ENCODE data around the gene CYB561.

The CYB561 gene

GRCh38 chr17:63426041-63426916, 19.8 kb downstream of the CYB561 start:
- H3K4me3 ChIP-seq (ENCODE audit: low read length): no peak overlapping the region
- H3K9me3 ChIP-seq (replicated peaks; ENCODE audit: low read length): no peaks in the 10 kb centered on the region
- peaks cover 49% of the 10 kb centered on the region for H3K36me3 ChIP-seq (ENCODE audit: insufficient read depth, low read length)
- no peak overlapping the region for H3K9ac ChIP-seq (ENCODE audit: low read depth, low read length)
- H3K27me3 ChIP-seq (ENCODE audit: control insufficient read depth, insufficient read depth, low read length): no peaks in the 10 kb centered on the region
- H3K4me2 ChIP-seq (ENCODE audit: low read length): no peak overlapping the region
- H3K4me1 ChIP-seq (ENCODE audit: control insufficient read depth, insufficient read depth, low read length): peaks cover 4% of the 10 kb centered on the region

DNA sequence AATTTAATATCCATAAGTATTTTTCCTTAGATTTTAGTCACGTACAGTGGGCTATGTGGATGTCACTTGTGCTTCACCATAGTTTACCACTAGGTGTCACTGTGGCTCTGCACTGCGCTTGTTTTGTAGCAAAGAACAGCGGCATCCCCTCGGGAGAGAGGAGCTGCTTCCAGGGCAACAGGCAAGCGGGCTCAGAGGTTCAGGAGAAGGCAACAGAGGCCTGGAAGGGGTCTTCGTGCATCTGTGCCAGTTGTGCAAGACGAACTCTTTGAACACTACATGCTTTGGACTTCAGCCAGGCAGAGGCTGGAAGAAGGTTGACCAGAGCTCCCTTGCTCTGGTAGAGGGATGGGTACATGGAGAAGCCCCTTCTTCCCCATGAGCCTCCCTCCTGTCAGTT, 20.6 kb downstream of the CYB561 start:
- Histone ChIP-seq H3K4me1 (ENCODE audit: control insufficient read depth, insufficient read depth, low read length) (peaks cover 4% of the 10 kb centered on the region), H3K9me3 (replicated peaks; ENCODE audit: low read length) (no peaks in the 10 kb centered on the region)

DNA sequence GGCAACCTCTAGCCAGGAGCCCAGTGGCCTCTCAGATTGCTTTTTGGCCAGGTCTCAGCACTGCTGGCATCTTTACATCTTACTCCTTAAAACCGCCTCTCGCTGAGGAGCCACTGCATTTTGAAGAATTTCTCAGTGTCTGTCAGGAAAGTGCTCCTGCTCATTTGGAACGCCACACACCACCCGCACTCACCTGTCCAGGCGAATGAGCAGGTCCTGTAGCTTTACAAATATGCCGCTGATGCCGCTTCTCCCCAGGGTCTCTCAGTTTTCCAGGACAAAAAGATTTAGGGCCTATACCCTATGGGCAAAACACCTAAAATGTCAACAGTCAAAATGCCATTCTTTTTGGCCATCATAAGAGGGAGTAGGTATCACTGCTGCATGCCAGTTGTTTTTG, 22.1 kb downstream of the CYB561 start:
- H3K9me3 ChIP-seq (replicated peaks; ENCODE audit: low read length): no peaks in the 10 kb centered on the region
- peaks cover 63% of the 10 kb centered on the region for H3K36me3 ChIP-seq (ENCODE audit: insufficient read depth, low read length)
- H3K4me2 ChIP-seq (ENCODE audit: low read length): no peak overlapping the region
- no peak overlapping the region for H3K4me3 ChIP-seq (ENCODE audit: low read length)
- H3K9ac ChIP-seq (ENCODE audit: low read depth, low read length): no peak overlapping the region
- H3K4me1 ChIP-seq (ENCODE audit: control insufficient read depth, insufficient read depth, low read length): peaks cover 4% of the 10 kb centered on the region
- no peaks in the 10 kb centered on the region for H3K27me3 ChIP-seq (ENCODE audit: control insufficient read depth, insufficient read depth, low read length)

More for the DNA sequence above, 20.6 kb downstream of the CYB561 start:
- Histone ChIP-seq H3K27me3 (ENCODE audit: control insufficient read depth, insufficient read depth, low read length) (no peaks in the 10 kb centered on the region), H3K9ac (ENCODE audit: low read depth, low read length) (no peak overlapping the region), H3K4me2 (ENCODE audit: low read length) (no peak overlapping the region), H3K36me3 (ENCODE audit: insufficient read depth, low read length) (peaks cover 56% of the 10 kb centered on the region), H3K4me3 (ENCODE audit: low read length) (no peak overlapping the region)

DNA sequence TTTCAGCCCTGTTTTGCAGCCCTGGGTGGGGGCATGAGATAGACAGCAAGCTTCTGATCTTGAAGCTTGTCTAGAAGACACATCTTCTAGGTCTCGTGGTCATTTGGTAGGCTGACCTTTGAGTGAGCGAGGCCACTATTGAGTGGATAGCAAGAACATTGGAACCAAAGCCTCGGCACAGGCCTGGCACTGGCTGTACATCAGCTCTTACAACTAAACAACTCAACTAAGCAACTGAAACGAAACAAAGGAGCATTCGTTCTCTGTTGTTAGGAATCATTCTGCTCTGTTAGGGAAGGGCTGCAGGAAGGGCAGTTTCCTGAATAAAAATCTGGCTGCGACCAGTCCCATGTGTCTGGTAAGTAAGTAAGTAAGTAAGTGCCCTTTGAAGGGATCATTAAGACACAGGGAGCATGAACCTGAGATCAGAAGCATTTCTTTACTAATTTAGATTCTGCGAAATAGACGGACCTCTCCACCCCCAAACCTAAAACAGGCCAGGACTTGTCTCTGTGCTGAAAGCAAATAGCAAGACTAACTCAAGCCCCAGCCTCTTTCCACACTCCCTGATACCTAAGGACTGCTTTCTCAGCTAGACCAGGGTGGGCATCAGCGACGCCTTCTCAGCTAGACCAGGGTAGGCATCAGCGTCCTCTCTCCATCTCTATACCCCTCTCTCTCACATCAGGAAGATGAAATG, 22.7 kb downstream of the CYB561 start:
- H3K9ac ChIP-seq (ENCODE audit: low read depth, low read length): no peak overlapping the region

DNA sequence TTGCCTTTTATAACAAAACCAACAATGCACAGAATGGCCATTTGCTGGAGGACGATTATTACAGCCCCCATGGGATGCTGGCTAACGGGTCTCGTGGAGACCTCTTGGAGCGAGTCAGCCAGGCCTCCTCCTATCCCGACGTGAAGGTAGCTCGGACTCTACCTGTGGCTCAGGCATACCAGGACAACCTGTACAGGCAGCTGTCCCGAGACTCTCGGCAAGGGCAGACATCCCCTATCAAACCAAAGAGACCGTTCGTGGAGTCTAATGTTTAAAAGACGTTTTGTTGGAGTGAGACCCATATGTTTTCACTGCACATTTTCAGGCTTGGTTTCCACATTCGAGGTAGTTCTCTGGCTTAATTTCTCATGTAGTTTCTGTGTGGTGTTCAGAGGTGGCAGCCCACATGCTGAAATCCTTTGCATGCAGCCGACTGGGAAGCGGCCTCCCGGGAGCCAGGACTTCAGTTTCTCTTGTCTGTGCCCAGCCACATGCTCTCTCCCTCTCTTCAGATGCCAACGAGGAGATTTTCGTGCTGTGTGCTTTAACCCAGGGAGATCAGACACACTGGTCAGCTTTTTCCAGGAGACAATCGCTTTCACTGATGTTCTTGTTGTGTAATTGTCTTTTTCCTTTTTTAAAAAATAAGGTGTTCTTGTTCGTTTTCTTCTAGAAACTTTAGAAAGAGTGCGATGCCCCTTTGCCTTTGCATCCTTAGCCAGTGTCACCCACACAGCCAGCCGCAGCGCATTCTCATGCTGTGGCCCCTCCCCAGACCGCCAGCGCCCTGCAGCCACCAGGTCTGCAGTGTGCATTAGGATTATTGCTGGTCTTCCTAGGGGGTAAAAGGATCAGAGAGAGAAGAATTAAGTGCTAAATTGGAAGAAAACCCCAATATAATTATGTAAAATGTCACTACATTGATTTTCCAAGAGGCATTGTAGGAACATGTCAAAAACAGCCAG, 24.1 kb downstream of the CYB561 start:
- H3K27me3 ChIP-seq (ENCODE audit: control insufficient read depth, insufficient read depth, low read length): no peaks in the 10 kb centered on the region
- no peaks in the 10 kb centered on the region for H3K9me3 ChIP-seq (replicated peaks; ENCODE audit: low read length)
- H3K36me3 ChIP-seq (ENCODE audit: insufficient read depth, low read length): peaks cover 83% of the 10 kb centered on the region
- no peak overlapping the region for H3K4me2 ChIP-seq (ENCODE audit: low read length)
- H3K4me1 ChIP-seq (ENCODE audit: control insufficient read depth, insufficient read depth, low read length): peaks cover 4% of the 10 kb centered on the region
- no peak overlapping the region for H3K9ac ChIP-seq (ENCODE audit: low read depth, low read length)
- H3K4me3 ChIP-seq (ENCODE audit: low read length): no peak overlapping the region

More for the DNA sequence above, 22.7 kb downstream of the CYB561 start:
- peaks cover 4% of the 10 kb centered on the region for H3K4me1 ChIP-seq (ENCODE audit: control insufficient read depth, insufficient read depth, low read length)
- no peaks in the 10 kb centered on the region for H3K27me3 ChIP-seq (ENCODE audit: control insufficient read depth, insufficient read depth, low read length)
- H3K4me3 ChIP-seq (ENCODE audit: low read length): no peak overlapping the region
- peaks cover 69% of the 10 kb centered on the region for H3K36me3 ChIP-seq (ENCODE audit: insufficient read depth, low read length)
- H3K4me2 ChIP-seq (ENCODE audit: low read length): no peak overlapping the region
- H3K9me3 ChIP-seq (replicated peaks; ENCODE audit: low read length): no peaks in the 10 kb centered on the region

DNA sequence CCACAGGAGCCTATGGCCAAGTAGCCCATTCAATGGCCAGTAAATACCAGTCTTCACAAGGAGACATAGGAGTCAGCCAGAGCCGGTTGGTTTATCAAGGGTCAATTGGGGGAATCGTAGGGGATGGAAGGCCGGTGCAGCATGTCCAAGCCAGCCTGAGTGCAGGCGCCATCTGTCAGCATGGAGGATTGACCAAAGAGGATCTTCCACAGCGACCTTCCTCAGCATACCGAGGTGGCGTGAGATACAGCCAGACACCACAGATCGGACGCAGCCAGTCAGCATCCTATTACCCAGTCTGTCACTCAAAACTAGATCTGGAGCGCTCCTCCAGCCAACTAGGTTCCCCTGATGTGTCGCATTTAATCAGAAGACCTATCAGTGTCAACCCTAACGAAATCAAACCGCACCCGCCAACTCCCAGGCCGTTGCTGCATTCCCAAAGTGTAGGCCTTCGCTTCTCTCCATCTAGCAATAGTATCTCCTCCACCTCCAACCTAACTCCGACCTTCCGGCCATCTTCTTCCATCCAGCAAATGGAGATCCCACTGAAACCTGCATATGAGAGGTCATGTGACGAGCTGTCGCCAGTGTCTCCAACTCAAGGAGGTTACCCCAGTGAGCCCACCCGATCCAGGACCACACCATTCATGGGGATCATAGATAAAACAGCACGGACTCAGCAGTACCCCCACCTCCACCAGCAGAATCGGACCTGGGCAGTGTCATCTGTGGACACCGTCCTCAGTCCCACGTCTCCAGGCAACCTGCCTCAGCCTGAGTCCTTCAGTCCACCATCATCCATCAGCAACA, 25.0 kb downstream of the CYB561 start:
- Histone ChIP-seq H3K9me3 (replicated peaks; ENCODE audit: low read length) (no peaks in the 10 kb centered on the region), H3K9ac (ENCODE audit: low read depth, low read length) (no peak overlapping the region), H3K36me3 (ENCODE audit: insufficient read depth, low read length) (peaks cover 90% of the 10 kb centered on the region), H3K4me1 (ENCODE audit: control insufficient read depth, insufficient read depth, low read length) (peaks cover 4% of the 10 kb centered on the region), H3K4me2 (ENCODE audit: low read length) (no peak overlapping the region), H3K4me3 (ENCODE audit: low read length) (no peak overlapping the region), H3K27me3 (ENCODE audit: control insufficient read depth, insufficient read depth, low read length) (no peaks in the 10 kb centered on the region)

GRCh38 chr17:63419949-63420867, 25.9 kb downstream of the CYB561 start:
- no peak overlapping the region for H3K4me3 ChIP-seq (ENCODE audit: low read length)
- H3K9ac ChIP-seq (ENCODE audit: low read depth, low read length): no peak overlapping the region
- H3K4me1 ChIP-seq (ENCODE audit: control insufficient read depth, insufficient read depth, low read length): no peaks in the 10 kb centered on the region
- no peak overlapping the region for H3K4me2 ChIP-seq (ENCODE audit: low read length)
- no peaks in the 10 kb centered on the region for H3K27me3 ChIP-seq (ENCODE audit: control insufficient read depth, insufficient read depth, low read length)
- H3K36me3 ChIP-seq (ENCODE audit: insufficient read depth, low read length): peaks cover 96% of the 10 kb centered on the region
- H3K9me3 ChIP-seq (replicated peaks; ENCODE audit: low read length): no peaks in the 10 kb centered on the region

DNA sequence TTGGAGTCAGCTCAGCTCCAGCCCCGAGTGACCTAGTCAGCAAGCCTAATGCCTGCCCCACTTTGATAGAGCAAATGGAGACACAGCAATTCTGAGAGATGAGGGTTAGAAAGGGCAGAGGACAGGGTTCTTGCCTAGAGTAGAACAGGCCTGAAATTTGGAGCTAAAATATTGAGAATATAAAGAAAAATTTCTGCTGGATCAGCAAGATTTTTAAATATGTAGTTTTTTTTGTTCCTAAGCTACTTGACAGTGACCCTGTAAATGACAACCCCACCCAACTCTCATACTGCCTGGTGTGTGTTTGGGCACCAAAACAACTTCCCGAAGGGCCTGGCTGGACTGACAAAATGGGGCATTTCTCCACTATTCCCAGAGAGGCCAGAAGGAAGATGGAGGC, 26.7 kb downstream of the CYB561 start:
- H3K4me3 ChIP-seq (ENCODE audit: low read length): no peak overlapping the region
- H3K9me3 ChIP-seq (replicated peaks; ENCODE audit: low read length): no peaks in the 10 kb centered on the region
- peaks cover 97% of the 10 kb centered on the region for H3K36me3 ChIP-seq (ENCODE audit: insufficient read depth, low read length)
- H3K4me1 ChIP-seq (ENCODE audit: control insufficient read depth, insufficient read depth, low read length): no peaks in the 10 kb centered on the region
- H3K4me2 ChIP-seq (ENCODE audit: low read length): no peak overlapping the region
- H3K27me3 ChIP-seq (ENCODE audit: control insufficient read depth, insufficient read depth, low read length): no peaks in the 10 kb centered on the region
- no peak overlapping the region for H3K9ac ChIP-seq (ENCODE audit: low read depth, low read length)

DNA sequence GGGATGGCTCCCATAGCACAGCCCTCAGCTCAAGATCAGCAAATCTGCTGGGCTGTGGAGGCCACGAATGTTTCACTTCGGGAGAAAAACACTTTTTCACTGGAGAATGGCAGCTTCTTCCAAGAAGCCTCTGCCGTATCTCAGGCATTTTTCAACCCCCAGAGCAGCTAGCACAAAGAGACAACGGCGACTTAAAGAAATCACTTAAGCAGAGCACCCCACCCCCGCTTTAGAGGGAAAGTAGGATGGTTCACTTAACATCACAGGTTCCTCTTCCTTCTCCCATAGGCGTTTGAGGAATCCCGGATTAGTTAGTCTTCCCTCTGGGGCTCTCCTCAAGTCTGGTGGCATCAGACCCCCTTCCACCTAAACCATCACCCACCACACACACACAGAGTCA, 27.6 kb downstream of the CYB561 start:
- no peaks in the 10 kb centered on the region for H3K4me1 ChIP-seq (ENCODE audit: control insufficient read depth, insufficient read depth, low read length)
- no peak overlapping the region for H3K4me3 ChIP-seq (ENCODE audit: low read length)
- no peak overlapping the region for H3K9ac ChIP-seq (ENCODE audit: low read depth, low read length)
- peaks cover 98% of the 10 kb centered on the region for H3K36me3 ChIP-seq (ENCODE audit: insufficient read depth, low read length)
- no peaks in the 10 kb centered on the region for H3K27me3 ChIP-seq (ENCODE audit: control insufficient read depth, insufficient read depth, low read length)
- H3K9me3 ChIP-seq (replicated peaks; ENCODE audit: low read length): no peaks in the 10 kb centered on the region
- H3K4me2 ChIP-seq (ENCODE audit: low read length): no peak overlapping the region

DNA sequence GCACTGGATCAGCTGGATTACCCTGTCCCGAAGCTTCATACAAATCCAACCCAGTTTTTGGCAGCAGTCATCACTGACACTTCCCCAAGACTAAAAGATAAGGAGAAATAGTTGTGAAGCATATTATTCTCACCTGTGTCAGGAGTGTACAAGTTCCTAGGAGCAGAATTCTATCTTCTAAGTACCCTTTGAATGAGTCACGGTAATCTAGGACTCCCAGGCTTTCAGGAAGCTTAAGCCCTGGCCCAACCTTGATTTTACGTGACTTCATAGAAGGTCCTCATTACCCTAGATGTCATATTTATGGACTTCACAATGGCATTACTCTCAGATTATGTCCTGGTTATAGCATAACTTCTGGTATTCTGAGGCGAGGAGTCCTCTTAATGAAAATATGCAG, 31.9 kb downstream of the CYB561 start:
- Histone ChIP-seq H3K9ac (ENCODE audit: low read depth, low read length) (no peak overlapping the region), H3K4me1 (ENCODE audit: control insufficient read depth, insufficient read depth, low read length) (no peaks in the 10 kb centered on the region), H3K36me3 (ENCODE audit: insufficient read depth, low read length) (peaks cover 83% of the 10 kb centered on the region), H3K9me3 (replicated peaks; ENCODE audit: low read length) (no peaks in the 10 kb centered on the region), H3K4me2 (ENCODE audit: low read length) (no peak overlapping the region), H3K4me3 (ENCODE audit: low read length) (no peak overlapping the region), H3K27me3 (ENCODE audit: control insufficient read depth, insufficient read depth, low read length) (no peaks in the 10 kb centered on the region)

Measured in skeletal muscle satellite cell (primary cell).